Frontal cortex (tissue), 4 donors: ENCODE data around the gene PDZRN4. TPM values are rescaled to one million over a fixed set of nuclear protein-coding genes. Genes with fewer than 3 reads are reported as not detected.
"Not testable (repeated sequence)": the region's sequence is repeated elsewhere in the genome, so short reads cannot be mapped to it uniquely, and the experiment has no call there.

Experiments
- DNase-seq, 2 donors: peaks; one replicate each; pipeline ENCODE4 v3.0.0; 2012; ENCODE audit warnings: low spot score in 2 of 2
- FAIRE-seq: peaks from 2 replicates; lab custom pipeline; 2012; peaks lifted over from hg19 to GRCh38; lab: Jason Lieb, UNC
- total RNA-seq: library from RNA; depleted of rRNA; stranded (reverse); fragments of >200 nt; gene quantifications from one replicate; pipeline ENCODE4 v1.2.3, GENCODE V29; 2014
- donor health status: control.
- donor health status: control.
- donor health status: control.

PDZRN4 gene
- total RNA-seq, 1 donor from 2014 or later = 46.9 TPM

DNA sequence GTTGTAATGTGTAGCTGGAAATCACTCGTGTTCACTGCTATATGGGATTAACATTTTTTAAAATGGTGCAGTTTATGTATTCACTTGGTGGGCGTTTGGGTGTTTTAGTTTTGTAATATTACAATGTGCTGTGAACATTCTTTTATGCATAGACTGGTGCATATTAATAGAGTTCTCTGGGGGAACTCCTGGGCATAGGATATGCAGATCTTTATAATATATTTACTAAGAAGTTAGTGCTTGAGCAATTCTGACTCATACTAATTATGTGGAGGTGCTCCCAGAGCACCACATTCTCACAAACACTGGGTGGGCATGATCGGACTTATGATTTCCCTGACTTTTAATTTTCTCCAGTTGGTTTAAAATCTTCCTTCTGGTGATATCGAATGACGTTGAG lies 342.3 kb downstream of the PDZRN4 start:
- FAIRE-seq = no peak

DNA sequence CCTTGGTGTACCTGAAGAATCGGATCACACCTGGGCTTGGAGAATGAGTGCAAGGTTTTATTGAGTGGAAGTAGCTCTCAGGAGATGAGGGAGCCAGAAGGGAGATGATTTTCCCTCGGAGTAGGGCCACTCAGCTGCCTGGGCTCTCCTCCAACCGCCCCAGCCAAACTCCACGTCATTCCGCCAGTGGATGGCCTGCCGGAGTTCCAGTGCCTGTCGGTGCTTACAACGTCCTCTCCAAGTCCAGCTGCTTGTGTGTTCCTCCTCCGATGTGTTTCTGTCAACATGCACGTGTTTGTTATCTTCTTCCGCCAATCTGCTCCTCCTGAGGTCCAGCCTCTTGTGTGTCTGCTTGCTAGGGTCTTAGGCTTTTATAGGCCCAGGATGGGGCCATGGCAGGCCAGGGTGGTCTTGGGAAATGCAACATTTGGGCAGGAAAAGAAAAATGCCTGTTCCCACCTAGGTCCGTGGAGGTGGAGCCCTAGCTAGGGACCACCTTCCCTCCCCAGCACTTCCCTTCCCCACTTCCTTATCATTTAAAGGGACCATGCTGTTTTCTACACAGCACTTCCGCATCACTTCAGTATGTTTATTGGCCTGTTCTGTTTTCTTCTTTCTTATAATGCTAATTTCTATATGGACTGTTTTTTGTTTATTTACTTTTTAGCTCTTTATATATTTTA lies 343.2 kb downstream of the PDZRN4 start:
- FAIRE-seq = no peak
- DNase-seq = no peak

More for the DNA sequence above, 342.3 kb downstream of the PDZRN4 start:
- no peak for DNase-seq

DNA sequence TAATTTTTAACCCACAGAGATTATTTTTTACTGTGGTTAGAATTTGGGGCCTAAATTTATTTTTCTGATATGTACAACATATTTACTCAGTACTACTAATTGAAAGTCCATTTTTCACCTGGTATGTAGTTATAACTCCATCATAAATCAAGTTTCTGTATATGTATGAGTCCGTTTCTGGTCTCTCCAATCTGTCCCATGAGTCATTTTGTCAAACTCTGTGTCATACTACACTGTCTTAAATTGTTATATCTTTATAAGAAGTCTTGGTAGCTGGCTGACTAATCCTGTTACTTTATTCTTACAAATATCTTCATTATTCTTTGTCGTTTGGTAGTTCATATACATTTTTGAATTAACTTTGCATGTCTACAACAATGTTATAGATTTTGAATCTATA lies 344.0 kb downstream of the PDZRN4 start:
- peak; percentile 6 for FAIRE-seq
- no peak for DNase-seq

GRCh38 chr12:41536813-41537490 lies 348.8 kb downstream of the PDZRN4 start:
- DNase-seq = no peak
- no peak for FAIRE-seq

GRCh38 chr12:41537522-41537921 lies 349.4 kb downstream of the PDZRN4 start:
- DNase-seq (no peak), FAIRE-seq (no peak)

DNA sequence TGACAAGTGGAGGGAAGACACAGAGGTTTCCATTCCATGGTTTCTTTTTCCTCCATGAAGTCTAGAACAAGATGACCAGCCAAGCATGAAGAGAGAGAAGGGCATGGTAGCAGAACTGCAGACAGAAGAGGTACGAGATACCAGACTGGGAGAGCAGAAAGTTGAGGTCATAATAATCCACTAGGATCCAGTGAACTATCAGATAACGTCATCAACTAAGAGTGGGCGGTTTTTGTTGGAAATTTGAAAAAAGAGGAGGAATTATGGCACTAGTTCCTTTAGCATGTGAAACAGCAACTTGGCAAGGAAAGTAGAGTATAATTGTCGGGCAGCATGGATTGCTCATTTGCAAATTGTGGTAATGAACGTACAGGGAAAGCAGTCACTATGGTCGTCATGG lies 357.6 kb downstream of the PDZRN4 start:
- DNase-seq (no peak), FAIRE-seq (no peak)

DNA sequence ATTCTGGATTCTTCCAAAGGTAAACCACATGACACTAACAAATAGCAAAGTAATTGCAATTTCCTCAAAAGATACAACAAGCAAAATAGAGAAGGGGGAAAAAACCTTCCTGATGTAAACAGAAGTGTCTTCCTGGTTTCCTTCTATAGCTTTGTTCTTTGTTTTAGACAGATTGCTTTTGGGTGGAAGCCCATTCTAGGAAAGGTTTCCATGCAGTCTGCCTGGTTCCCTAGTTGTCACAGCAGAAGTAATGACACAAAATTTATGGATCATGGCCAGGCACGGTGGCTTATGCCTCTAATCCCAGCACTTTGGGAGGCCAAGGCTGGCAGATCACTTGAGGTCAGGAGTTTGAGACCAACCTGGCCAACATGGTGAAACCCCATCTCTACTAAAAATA lies 359.0 kb downstream of the PDZRN4 start:
- FAIRE-seq, DNase-seq: not testable (repeated sequence)

DNA sequence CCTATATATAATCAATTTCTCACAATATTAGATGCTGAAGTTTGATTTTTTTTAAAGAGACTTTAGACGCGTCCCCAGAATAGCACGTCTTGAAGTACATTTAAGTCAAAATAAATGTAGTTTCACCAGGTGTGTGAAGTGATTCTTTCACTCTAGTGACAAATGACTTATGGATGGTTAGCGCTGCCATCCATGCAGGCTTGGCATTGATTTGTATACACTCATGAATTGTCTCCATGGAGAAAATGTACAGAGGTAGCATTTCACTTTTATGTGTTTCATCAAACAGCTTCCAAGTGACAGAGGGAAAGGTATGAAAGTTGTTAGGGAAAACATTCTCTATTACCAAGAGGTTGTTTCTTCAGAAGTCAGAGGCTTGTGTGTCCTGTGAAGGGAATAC lies 360.8 kb downstream of the PDZRN4 start:
- DNase-seq = no peak
- FAIRE-seq = no peak

- no peak for DNase-seq
- FAIRE-seq = no peak
Observed at GRCh38 chr12:41552588-41552987, 364.5 kb downstream of the PDZRN4 start.

DNA sequence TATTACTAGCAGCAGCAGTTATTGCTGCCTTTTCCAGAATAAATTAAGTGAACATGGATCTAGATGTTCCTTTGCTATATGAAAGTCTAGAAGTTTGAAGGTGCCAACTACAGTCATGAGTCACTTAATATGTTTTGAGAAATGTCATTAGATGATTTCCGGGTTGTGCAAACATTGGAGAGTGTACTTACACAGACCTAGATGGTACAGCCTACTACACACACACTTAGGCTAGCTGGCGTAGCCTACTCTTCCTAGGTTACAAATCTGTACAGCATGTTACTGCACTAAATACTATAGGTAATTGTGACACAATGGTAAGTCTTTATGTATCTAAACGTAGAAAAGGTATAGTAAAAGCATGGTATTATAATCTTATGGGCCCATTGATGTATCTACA lies 368.1 kb downstream of the PDZRN4 start:
- no peak for DNase-seq
- no peak for FAIRE-seq

DNA sequence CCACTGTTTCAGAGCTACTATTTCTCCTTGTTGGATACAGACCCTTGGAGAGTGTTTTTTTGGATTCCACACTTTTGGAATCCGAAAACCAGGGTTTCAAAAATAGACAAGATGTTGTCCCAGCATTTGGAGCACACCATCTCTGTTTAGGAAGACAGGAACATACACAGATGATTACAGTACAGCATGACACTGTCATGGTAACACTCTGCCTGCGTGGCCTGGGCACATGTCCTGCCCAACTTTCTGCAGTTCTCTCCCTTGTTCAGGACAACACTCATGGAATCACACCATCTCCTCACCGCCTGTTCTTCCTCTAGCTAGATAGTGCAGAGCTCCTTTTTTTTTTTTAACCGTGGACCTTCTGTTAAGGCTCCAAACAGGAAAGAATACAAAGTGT lies 369.2 kb downstream of the PDZRN4 start:
- DNase-seq (no peak), FAIRE-seq (no peak)

DNA sequence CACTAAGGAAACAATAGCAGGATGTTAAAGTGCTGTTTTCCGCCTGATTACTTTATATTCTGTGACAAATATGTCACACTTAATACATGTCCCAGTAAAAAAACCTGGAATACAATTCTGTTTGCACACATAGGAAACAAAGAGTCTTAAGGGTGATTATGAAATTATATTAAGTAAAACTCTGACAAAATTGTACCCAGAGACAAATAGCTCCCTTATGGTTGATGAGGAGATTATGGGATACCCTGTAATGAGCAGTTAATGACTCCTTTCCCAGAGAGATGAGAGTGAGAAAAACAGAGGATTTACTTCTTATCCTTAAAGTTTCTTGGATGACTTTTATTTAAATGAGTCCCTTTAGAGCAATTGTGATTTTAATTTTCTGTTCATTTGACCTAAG lies 370.6 kb downstream of the PDZRN4 start:
- FAIRE-seq (no peak), DNase-seq (no peak)

- DNase-seq = no peak
- FAIRE-seq = no peak
Observed at GRCh38 chr12:41563051-41563450, 374.9 kb downstream of the PDZRN4 start.

DNA sequence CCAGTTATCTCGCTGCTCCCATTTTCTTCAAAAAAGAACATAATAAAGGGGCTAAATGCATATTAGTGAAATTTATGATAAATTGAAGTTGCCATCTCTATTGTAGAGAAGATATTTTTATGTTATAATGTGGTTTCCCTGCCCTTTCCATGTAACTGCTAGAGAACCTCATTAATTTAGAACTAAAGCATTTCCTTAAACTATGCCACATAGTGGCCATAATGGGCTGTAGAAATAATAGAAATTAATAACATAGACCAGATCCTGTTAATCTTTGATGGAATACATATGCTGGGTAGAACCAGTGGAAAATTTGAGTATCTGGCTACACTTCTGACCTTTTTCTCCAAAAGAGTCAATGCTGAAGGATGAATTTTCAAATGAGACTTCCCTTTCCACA lies 376.7 kb downstream of the PDZRN4 start:
- no peak for DNase-seq
- no peak for FAIRE-seq

DNA sequence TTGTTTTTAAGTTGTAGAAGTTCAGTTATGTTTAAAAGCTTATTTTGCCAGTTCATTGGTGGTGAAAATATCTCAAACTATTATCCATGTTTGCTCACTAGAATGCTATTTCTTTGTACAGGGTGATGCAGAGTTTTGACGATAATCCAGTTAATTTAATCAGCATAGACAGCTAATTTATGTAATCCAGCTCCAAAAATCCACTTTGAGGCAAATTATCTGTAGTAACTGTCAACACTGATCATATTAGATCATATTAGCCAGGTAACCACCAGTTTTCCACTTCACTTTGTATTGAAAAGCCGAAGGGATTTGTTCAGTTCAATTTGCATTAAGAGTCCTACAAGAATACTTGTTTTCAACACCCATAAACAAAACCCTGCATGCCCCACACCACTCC lies 378.6 kb downstream of the PDZRN4 start:
- FAIRE-seq (no peak), DNase-seq (no peak)

DNA sequence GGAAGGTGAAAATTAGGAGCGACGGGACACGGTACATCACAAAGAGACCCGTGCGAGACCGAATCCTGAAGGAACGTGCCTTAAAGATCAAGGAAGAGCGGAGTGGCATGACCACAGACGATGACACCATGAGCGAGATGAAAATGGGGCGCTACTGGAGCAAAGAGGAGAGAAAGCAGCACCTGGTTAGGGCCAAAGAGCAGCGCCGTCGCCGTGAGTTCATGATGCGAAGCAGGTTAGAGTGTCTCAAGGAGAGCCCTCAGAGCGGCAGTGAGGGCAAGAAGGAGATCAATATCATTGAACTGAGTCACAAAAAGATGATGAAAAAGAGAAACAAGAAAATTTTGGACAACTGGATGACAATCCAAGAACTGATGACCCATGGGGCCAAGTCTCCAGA lies 385.3 kb downstream of the PDZRN4 start:
- no peak for FAIRE-seq

DNA sequence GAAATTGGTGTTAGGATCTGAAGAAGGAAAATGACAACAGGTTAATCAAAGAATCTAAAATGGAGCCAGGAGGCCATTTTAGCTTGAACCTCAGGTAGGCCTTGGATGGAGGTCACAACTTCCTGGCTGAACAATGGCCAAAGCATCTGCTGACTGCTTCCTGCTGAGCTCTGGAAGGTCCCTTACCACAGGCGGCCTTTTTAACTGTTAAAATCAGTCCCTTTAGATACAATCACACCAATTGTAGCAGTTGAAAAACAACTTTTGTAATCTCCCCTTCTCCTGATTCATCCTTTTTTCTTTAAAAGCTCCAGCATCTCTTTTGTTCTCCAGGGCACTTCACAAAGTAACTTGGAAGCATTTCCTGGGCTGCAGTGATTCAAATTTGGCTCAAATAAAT lies 388.8 kb downstream of the PDZRN4 start:
- DNase-seq (no peak), FAIRE-seq (no peak)

More for the DNA sequence above, 385.3 kb downstream of the PDZRN4 start:
- no peak for DNase-seq

DNA sequence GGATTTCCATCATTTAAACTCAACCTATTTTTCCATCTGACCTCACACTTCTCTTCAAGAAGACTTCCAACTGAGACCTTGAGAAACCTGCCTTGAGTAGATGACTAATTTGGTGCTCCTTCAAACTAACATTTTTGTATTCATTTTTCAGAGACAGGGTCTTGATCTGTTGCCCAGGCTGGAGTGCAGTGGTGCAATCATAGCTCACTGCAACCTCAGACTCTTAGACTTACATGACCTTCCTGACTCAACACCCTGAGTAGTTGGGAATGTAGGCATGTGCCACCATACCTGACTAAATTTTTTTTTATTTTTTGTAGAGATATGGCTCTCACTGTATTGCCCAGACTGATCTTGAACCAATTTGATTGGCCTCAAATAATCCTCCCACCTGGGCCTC lies 389.9 kb downstream of the PDZRN4 start:
- no peak for FAIRE-seq
- DNase-seq = no peak

DNA sequence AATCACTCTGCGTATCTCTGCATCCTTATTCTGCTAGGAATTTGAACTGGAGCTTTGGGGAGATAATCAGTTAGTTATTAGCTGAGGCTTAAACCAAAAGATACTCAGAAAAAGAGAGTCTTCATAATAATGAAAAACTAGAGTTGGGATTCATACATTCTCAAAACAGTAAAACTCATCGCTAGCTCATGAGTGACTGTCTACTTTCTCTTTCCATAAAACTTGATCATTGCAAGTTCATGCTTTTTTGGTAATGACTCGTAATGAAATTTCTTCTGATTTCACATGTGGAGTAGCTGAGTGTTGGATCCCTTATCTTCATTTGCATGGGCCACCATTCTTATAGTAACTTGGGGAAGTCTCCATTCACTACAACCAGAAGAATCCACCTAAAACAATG lies 397.7 kb downstream of the PDZRN4 start:
- FAIRE-seq (no peak), DNase-seq (no peak)

DNA sequence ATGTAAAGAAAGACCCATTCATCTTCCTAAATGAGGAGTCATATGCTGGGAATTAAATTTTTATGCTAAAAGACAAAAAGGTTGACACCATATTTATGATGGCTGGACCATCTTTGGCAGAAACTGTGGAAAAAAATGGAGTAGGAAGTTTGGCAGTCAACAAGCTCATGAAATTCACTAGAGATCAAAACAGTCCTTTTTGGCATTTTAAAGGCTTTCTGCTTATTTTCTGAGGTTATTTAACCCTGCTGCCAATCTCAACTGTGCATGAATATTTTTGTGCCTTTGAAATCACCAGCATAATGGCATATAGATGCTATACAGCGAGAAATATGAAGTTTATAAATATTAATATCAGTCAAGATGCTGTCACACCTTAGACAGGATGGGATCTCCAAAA lies 399.5 kb downstream of the PDZRN4 start:
- FAIRE-seq = no peak
- no peak for DNase-seq

- no peak for DNase-seq
- no peak for FAIRE-seq
Observed at GRCh38 chr12:41589878-41590277, 401.8 kb downstream of the PDZRN4 start.

DNA sequence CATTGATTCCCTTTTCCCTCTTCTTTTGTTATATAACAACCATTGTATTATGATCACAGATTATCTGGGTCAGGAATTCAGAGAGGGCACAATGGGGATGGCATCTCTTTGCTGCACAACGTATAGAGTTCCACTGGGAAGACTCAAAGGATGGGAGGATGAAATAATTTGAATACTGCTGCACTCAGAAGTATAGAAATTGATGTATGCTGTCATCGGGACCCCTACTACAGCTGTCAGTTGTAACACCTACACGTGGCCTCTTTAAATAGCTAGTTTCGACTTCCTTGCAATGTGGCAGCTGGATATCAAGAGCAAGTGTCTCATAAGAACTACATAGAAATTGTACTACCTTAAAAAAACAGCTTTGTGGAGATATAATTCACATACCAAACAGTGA lies 408.1 kb downstream of the PDZRN4 start:
- FAIRE-seq = no peak
- no peak for DNase-seq
